MM.1S (cell line): Measurements from ENCODE around the gene GABRD.

ENCODE experiments used
- DNase-seq: peaks from one replicate; pipeline ENCODE4 v3.0.0-alpha.2; 2015
- H2AFZ ChIP-seq: fragments of 300-600 bp; sonication (generic); 2 replicates; pipeline ENCODE4 v1.6.0; 2016; ENCODE audit warnings: antibody characterized with exemption, low read length
- H3F3A ChIP-seq: fragments of 300-600 bp; sonication (generic); 2 replicates; pipeline ENCODE4 v1.6.1; 2016; ENCODE audit warnings: mild to moderate bottlenecking, antibody characterized with exemption, low read length, moderate library complexity, mixed read lengths; ENCODE audit not compliant: insufficient read depth
- H3K27ac ChIP-seq: fragments of 300-600 bp; sonication (generic); 2 replicates; pipeline ENCODE4 v1.5.1; 2016; ENCODE audit warnings: mild to moderate bottlenecking, low read length
- H3K27me3 ChIP-seq: fragments of 300-600 bp; sonication (generic); replicated peaks from 2 replicates; pipeline ENCODE4 v1.6.0; 2016; ENCODE audit warnings: low read length; ENCODE audit not compliant: insufficient read depth
- H3K36me3 ChIP-seq: fragments of 300-600 bp; sonication (generic); replicated peaks from 2 replicates; pipeline ENCODE4 v1.6.1; 2016; ENCODE audit warnings: mild to moderate bottlenecking, low read length, mixed read lengths; ENCODE audit not compliant: insufficient read depth
- H3K4me1 ChIP-seq: fragments of 300-600 bp; sonication (generic); 2 replicates; pipeline ENCODE4 v1.6.1; 2016; ENCODE audit warnings: low read length, mixed read lengths
- H3K4me2 ChIP-seq: fragments of 300-600 bp; sonication (generic); 2 replicates; pipeline ENCODE4 v1.6.0; 2016; ENCODE audit warnings: low read depth, low read length
- H3K4me3 ChIP-seq: fragments of 300-600 bp; sonication (generic); 2 replicates; pipeline ENCODE4 v1.5.1; 2016; ENCODE audit warnings: low read length, mixed read lengths
- H3K79me2 ChIP-seq: fragments of 300-600 bp; sonication (generic); 2 replicates; pipeline ENCODE4 v1.6.1; 2016; ENCODE audit warnings: mixed run types, low read length, mixed read lengths
- H3K9ac ChIP-seq: fragments of 300-600 bp; sonication (generic); 2 replicates; pipeline ENCODE4 v1.6.1; 2016; ENCODE audit warnings: low read length, mixed read lengths
- H3K9me2 ChIP-seq: fragments of 300-600 bp; sonication (generic); replicated peaks from 2 replicates; pipeline ENCODE4 v1.6.1; 2016; ENCODE audit warnings: mild to moderate bottlenecking, low read length, mixed read lengths; ENCODE audit not compliant: insufficient read depth
- H3K9me3 ChIP-seq: fragments of 300-600 bp; sonication (generic); replicated peaks from 2 replicates; pipeline ENCODE4 v1.6.1; 2016; ENCODE audit warnings: mild to moderate bottlenecking, low read length, mixed read lengths; ENCODE audit not compliant: insufficient read depth
- H4K20me1 ChIP-seq: fragments of 300-600 bp; sonication (generic); 2 replicates; pipeline ENCODE4 v1.6.1; 2016; ENCODE audit warnings: mild to moderate bottlenecking, low read length, moderate library complexity, mixed read lengths; ENCODE audit not compliant: insufficient read depth
- CTCF ChIP-seq: fragments of 300-600 bp; sonication (generic); IDR thresholded peaks from 2 replicates; pipeline ENCODE4 v1.5.1; 2016; ENCODE audit warnings: antibody characterized with exemption, low read length, mixed read lengths
- EZH2 ChIP-seq: fragments of 300-600 bp; sonication (generic); optimal IDR thresholded peaks from 2 replicates; pipeline ENCODE3; 2017; ENCODE audit warnings: low read depth, mild to moderate bottlenecking, antibody characterized with exemption, low read length, mixed read lengths
- EZH2phosphoT487 ChIP-seq: fragments of 300-600 bp; sonication (generic); IDR thresholded peaks from 2 replicates; pipeline ENCODE4 v1.6.1; 2018; ENCODE audit warnings: antibody characterized with exemption, low read length

The GABRD gene

DNA sequence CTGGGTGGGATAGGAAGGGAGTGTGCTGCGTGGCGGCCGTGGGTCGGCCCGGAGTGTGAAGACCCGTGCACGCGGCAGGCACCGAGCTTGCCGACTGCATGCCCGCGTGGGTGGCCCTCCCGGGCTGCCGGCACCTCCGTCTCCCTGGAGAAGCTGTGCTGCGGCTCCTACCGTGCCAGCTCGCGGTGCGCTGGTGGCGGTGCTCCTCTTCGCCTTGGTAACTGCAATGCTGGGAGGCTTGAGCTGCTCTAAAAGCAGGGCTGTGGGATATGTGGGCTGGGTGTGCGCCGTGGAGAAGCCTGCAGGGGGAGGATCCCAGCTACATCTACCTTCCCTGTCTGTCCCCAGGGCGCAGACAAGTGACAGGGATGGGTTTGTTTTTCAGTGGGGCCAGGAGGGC lies 2.4 kb downstream of the GABRD start:
- H3K27ac ChIP-seq = no peak overlapping the region
- no peak overlapping the region for H3K4me3 ChIP-seq
- H3F3A ChIP-seq = no peaks in the 10 kb centered on the region
- no peak overlapping the region for H2AFZ ChIP-seq
- no peaks in the 10 kb centered on the region for H3K9me3 ChIP-seq
- H3K4me1 ChIP-seq = no peaks in the 10 kb centered on the region
- DNase-seq = no peak
- no peaks in the 10 kb centered on the region for H4K20me1 ChIP-seq
- H3K79me2 ChIP-seq = no peaks in the 10 kb centered on the region
- TF ChIP-seq EZH2 (no peak), EZH2phosphoT487 (no peak), CTCF (no peak)
- no peaks in the 10 kb centered on the region for H3K36me3 ChIP-seq
- H3K4me2 ChIP-seq = no peak overlapping the region
- H3K27me3 ChIP-seq = peaks cover 95% of the 10 kb centered on the region
- H3K9ac ChIP-seq = no peak overlapping the region
- H3K9me2 ChIP-seq = no peaks in the 10 kb centered on the region

GRCh38 chr1:2022063-2022770 lies 3.1 kb downstream of the GABRD start:
- no peak for DNase-seq
- H3K9me2 ChIP-seq = no peaks in the 10 kb centered on the region
- no peak overlapping the region for H3K9ac ChIP-seq
- no peaks in the 10 kb centered on the region for H3K4me1 ChIP-seq
- TF ChIP-seq CTCF = no peak
- TF ChIP-seq EZH2phosphoT487 = no peak
- no peak for TF ChIP-seq EZH2
- no peaks in the 10 kb centered on the region for H3K9me3 ChIP-seq
- H2AFZ ChIP-seq = no peak overlapping the region
- H3F3A ChIP-seq = no peaks in the 10 kb centered on the region
- H3K27ac ChIP-seq = no peak overlapping the region
- H3K4me3 ChIP-seq = no peak overlapping the region
- H3K79me2 ChIP-seq = no peaks in the 10 kb centered on the region
- H3K27me3 ChIP-seq = peaks cover 95% of the 10 kb centered on the region
- H4K20me1 ChIP-seq = no peaks in the 10 kb centered on the region
- H3K4me2 ChIP-seq = no peak overlapping the region
- no peaks in the 10 kb centered on the region for H3K36me3 ChIP-seq

DNA sequence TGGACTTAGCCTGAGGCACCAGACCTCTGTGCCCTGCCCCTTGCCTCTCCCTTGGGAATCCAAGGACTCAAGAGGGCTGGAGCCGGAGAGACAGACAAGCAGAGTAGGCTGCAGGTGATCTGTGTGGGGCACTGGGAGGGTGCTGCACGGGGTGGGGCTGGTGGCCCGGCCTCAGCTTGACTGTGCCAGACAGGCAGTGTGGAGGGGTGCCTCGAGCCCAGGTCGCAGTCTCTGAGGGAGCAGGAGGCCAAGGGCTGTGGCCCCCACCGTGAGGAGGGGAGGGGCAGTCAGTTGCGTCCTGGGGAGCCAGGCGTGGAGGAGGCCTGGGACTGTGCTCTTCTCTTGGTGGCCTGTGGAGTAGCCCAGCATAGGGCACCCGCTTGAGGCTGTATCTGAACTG lies 4.0 kb downstream of the GABRD start:
- Histone ChIP-seq H3K9me2 (no peaks in the 10 kb centered on the region), H3K27me3 (peaks cover 95% of the 10 kb centered on the region), H3K9ac (no peak overlapping the region), H3K79me2 (no peaks in the 10 kb centered on the region), H3K36me3 (no peaks in the 10 kb centered on the region), H2AFZ (no peak overlapping the region), H3K9me3 (no peaks in the 10 kb centered on the region), H3K27ac (no peak overlapping the region), H3K4me2 (no peak overlapping the region), H3K4me1 (no peaks in the 10 kb centered on the region), H3K4me3 (no peak overlapping the region), H4K20me1 (no peaks in the 10 kb centered on the region), H3F3A (no peaks in the 10 kb centered on the region)
- TF ChIP-seq EZH2 = no peak
- no peak for TF ChIP-seq EZH2phosphoT487
- TF ChIP-seq CTCF = no peak
- DNase-seq = no peak
